ENCODE data around the gene UGT1A8. TPM values are rescaled to one million over a fixed set of nuclear protein-coding genes. Genes with fewer than 3 reads are reported as not detected.

The UGT1A8 gene
- total RNA-seq, 1 experiment from 2014 or later: 0.17 TPM

GRCh38 chr2:233764264-233764663 lies 146.8 kb downstream of the UGT1A8 start:
- H3K4me3 ChIP-seq: no peak overlapping the region
- H3K36me3 ChIP-seq (ENCODE audit: low read depth): peaks cover 62% of the 10 kb centered on the region
- BruUV-seq (replicated peaks): no TSS peak
- H2AFZ ChIP-seq: no peak overlapping the region
- no peaks in the 10 kb centered on the region for H3K9me2 ChIP-seq (ENCODE audit: insufficient read depth)
- CTCF ChIA-PET: no interaction called here
- TF ChIP-seq EZH2 (IDR thresholded peaks at IDR 0.05; ENCODE audit: low read depth): no peak
- TF ChIP-seq CTCF (conservative IDR thresholded peaks at IDR 0.05): no peak
- POLR2A ChIA-PET (ENCODE audit: unreplicated experiment): no interaction called here
- peaks cover 76% of the 10 kb centered on the region for H3F3A ChIP-seq (ENCODE audit: insufficient read depth, low read depth)
- peaks cover 72% of the 10 kb centered on the region for H3K79me2 ChIP-seq (ENCODE audit: low read depth)
- H4K20me1 ChIP-seq (ENCODE audit: insufficient read depth): peaks cover 80% of the 10 kb centered on the region
- intact Hi-C loops (cut with micrococcal nuclease; ENCODE audit: unreplicated experiment): no loop called here
- H3K27me3 ChIP-seq (ENCODE audit: insufficient read depth, low read depth): no peaks in the 10 kb centered on the region
- H3K9me3 ChIP-seq (ENCODE audit: insufficient read depth, low read depth): no peaks in the 10 kb centered on the region
- peaks cover 11% of the 10 kb centered on the region; the same call in 1 of the 2 replicates for H3K4me1 ChIP-seq (replicated peaks; ENCODE audit: insufficient read depth)
- no peak for DNase-seq
- H3K27ac ChIP-seq: no peak overlapping the region
- H3K4me2 ChIP-seq: no peak overlapping the region

- H4K20me1 ChIP-seq (ENCODE audit: insufficient read depth): peaks cover 77% of the 10 kb centered on the region
- ChIA-PET CTCF (no interaction called here), POLR2A (ENCODE audit: unreplicated experiment) (no interaction called here)
- H3K36me3 ChIP-seq (ENCODE audit: low read depth): peaks cover 67% of the 10 kb centered on the region
- no peak overlapping the region for H3K4me3 ChIP-seq
- no peak overlapping the region for H3K27ac ChIP-seq
- TF ChIP-seq CTCF (conservative IDR thresholded peaks at IDR 0.05) (no peak), EZH2 (IDR thresholded peaks at IDR 0.05; ENCODE audit: low read depth) (no peak)
- intact Hi-C loops (cut with micrococcal nuclease; ENCODE audit: unreplicated experiment): no loop called here
- H3K27me3 ChIP-seq (ENCODE audit: insufficient read depth, low read depth): no peaks in the 10 kb centered on the region
- H3F3A ChIP-seq (ENCODE audit: insufficient read depth, low read depth): peaks cover 78% of the 10 kb centered on the region
- DNase-seq: no peak
- H3K79me2 ChIP-seq (ENCODE audit: low read depth): peaks cover 69% of the 10 kb centered on the region
- no peaks in the 10 kb centered on the region for H3K9me2 ChIP-seq (ENCODE audit: insufficient read depth)
- no peak overlapping the region for H3K4me2 ChIP-seq
- peaks cover 11% of the 10 kb centered on the region; the same call in 1 of the 2 replicates for H3K4me1 ChIP-seq (replicated peaks; ENCODE audit: insufficient read depth)
- H2AFZ ChIP-seq: no peak overlapping the region
- H3K9me3 ChIP-seq (ENCODE audit: insufficient read depth, low read depth): no peaks in the 10 kb centered on the region
- BruUV-seq (replicated peaks): no TSS peak
These were observed 147.3 kb downstream of the UGT1A8 start for GRCh38 chr2:233764761-233765160.

DNA sequence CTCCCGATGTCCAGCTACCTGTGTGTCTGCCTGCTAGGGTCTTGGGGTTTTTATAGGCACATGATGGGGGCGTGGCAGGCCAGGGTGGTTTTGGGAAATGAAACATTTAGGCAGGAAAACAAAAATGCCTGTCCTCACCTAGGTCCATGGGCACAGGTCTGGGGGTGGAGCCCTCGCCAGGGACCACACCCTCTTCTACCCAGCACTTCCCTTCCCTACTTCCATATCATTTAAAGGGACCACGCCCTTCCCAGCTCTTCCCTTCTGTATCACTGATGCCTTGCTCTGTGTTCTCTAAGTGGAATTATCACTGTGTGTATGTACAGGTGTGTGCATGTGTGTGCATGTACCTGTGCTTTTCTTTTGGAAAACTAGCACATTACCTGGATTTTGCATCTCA lies 149.0 kb downstream of the UGT1A8 start:
- H3K36me3 ChIP-seq (ENCODE audit: low read depth): peaks cover 75% of the 10 kb centered on the region
- peaks cover 66% of the 10 kb centered on the region for H4K20me1 ChIP-seq (ENCODE audit: insufficient read depth)
- H2AFZ ChIP-seq: no peak overlapping the region
- H3K4me1 ChIP-seq (replicated peaks; ENCODE audit: insufficient read depth): peaks cover 11% of the 10 kb centered on the region; the same call in 1 of the 2 replicates
- ChIA-PET POLR2A (ENCODE audit: unreplicated experiment) (no interaction called here), CTCF (no interaction called here)
- no peak for TF ChIP-seq EZH2 (IDR thresholded peaks at IDR 0.05; ENCODE audit: low read depth)
- no peak for TF ChIP-seq CTCF (conservative IDR thresholded peaks at IDR 0.05)
- peaks cover 80% of the 10 kb centered on the region for H3F3A ChIP-seq (ENCODE audit: insufficient read depth, low read depth)
- intact Hi-C loops (cut with micrococcal nuclease; ENCODE audit: unreplicated experiment): no loop called here
- DNase-seq: no peak
- peaks cover 53% of the 10 kb centered on the region for H3K79me2 ChIP-seq (ENCODE audit: low read depth)
- H3K4me3 ChIP-seq: no peak overlapping the region
- no peaks in the 10 kb centered on the region for H3K9me2 ChIP-seq (ENCODE audit: insufficient read depth)
- H3K27ac ChIP-seq: no peak overlapping the region
- BruUV-seq (replicated peaks): no TSS peak
- no peaks in the 10 kb centered on the region for H3K27me3 ChIP-seq (ENCODE audit: insufficient read depth, low read depth)
- H3K4me2 ChIP-seq: no peak overlapping the region
- H3K9me3 ChIP-seq (ENCODE audit: insufficient read depth, low read depth): no peaks in the 10 kb centered on the region
